ENCODE measurements around the gene BANF1. TPM values are rescaled to one million over a fixed set of nuclear protein-coding genes. Genes with fewer than 3 reads are reported as not detected.

Gene BANF1
- total and polyA plus RNA-seq, 9 of the 15 experiments (the other 6 are each of a cell fraction or from before 2014, with no cell fraction given): 108 to 651 (median 263) TPM

- peak; percentile 54 for TF ChIP-seq NEUROD1 (IDR thresholded peaks at IDR 0.05; ENCODE audit: borderline replicate concordance, low read depth, low read length, partially characterized antibody)
- TF ChIP-seq, protein P1, sequence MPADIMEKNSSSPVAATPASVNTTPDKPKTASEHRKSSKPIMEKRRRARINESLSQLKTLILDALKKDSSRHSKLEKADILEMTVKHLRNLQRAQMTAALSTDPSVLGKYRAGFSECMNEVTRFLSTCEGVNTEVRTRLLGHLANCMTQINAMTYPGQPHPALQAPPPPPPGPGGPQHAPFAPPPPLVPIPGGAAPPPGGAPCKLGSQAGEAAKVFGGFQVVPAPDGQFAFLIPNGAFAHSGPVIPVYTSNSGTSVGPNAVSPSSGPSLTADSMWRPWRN (IDR thresholded peaks at IDR 0.05; ENCODE audit: low read depth): no peak
- 0 out of 2 replicates have a peak, but pooled peaks have one; percentile 43 for TF ChIP-seq SMARCE1 (IDR thresholded peaks at IDR 0.05)
- no peak for TF ChIP-seq KHSRP (IDR thresholded peaks at IDR 0.05)
- peak in 1 of 3 experiments; percentile 10 for TF ChIP-seq YY1 (IDR thresholded peaks at IDR 0.05; ENCODE audit: borderline replicate concordance in 1 of 3, control insufficient read depth in 1 of 3, extremely low read depth in 1 of 3, insufficient read depth in 3 of 3, insufficient read length in 1 of 3, insufficient replicate concordance in 2 of 3, low read depth in 1 of 3, low read length in 2 of 3)
- TF ChIP-seq BCL6 (CRISPR knock-in tag; IDR thresholded peaks at IDR 0.05): no peak
- no peak for TF ChIP-seq MCM2 (IDR thresholded peaks at IDR 0.05; ENCODE audit: low read depth)
- 0 out of 2 replicates have a peak, but pooled peaks have one; percentile 27 for TF ChIP-seq MTA3 (IDR thresholded peaks at IDR 0.05; ENCODE audit: borderline replicate concordance)
- TF ChIP-seq NCOA6 (IDR thresholded peaks at IDR 0.05): no peak
- no peak for TF ChIP-seq PTTG1 (tag; IDR thresholded peaks at IDR 0.05; ENCODE audit: low read depth)
- TF ChIP-seq, protein P2, sequence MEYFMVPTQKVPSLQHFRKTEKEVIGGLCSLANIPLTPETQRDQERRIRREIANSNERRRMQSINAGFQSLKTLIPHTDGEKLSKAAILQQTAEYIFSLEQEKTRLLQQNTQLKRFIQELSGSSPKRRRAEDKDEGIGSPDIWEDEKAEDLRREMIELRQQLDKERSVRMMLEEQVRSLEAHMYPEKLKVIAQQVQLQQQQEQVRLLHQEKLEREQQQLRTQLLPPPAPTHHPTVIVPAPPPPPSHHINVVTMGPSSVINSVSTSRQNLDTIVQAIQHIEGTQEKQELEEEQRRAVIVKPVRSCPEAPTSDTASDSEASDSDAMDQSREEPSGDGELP (CRISPR knock-in tag; IDR thresholded peaks at IDR 0.05; ENCODE audit: borderline replicate concordance): peak; percentile 88
- TF ChIP-seq MAZ (CRISPR knock-in tag; conservative IDR thresholded peaks at IDR 0.05 in 1 of 2, IDR thresholded peaks at IDR 0.05 in 1 of 2): peak; percentile 69 to 77; a peak in 2 of 4 replicates
- peak; percentile 87 for TF ChIP-seq JUN (IDR thresholded peaks at IDR 0.05; ENCODE audit: borderline replicate concordance, low read depth, low read length)
- no peak for TF ChIP-seq JUN (CRISPR knock-in tag; IDR thresholded peaks at IDR 0.05; ENCODE audit: borderline replicate concordance)
- TF ChIP-seq CBFA2T3 (IDR thresholded peaks at IDR 0.05): 0 out of 2 replicates have a peak, but pooled peaks have one; percentile 11
- TF ChIP-seq, protein P3, sequence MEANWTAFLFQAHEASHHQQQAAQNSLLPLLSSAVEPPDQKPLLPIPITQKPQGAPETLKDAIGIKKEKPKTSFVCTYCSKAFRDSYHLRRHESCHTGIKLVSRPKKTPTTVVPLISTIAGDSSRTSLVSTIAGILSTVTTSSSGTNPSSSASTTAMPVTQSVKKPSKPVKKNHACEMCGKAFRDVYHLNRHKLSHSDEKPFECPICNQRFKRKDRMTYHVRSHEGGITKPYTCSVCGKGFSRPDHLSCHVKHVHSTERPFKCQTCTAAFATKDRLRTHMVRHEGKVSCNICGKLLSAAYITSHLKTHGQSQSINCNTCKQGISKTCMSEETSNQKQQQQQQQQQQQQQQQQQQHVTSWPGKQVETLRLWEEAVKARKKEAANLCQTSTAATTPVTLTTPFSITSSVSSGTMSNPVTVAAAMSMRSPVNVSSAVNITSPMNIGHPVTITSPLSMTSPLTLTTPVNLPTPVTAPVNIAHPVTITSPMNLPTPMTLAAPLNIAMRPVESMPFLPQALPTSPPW (CRISPR knock-in tag; IDR thresholded peaks at IDR 0.05): peak; percentile 89
- TF ChIP-seq, protein P4, sequence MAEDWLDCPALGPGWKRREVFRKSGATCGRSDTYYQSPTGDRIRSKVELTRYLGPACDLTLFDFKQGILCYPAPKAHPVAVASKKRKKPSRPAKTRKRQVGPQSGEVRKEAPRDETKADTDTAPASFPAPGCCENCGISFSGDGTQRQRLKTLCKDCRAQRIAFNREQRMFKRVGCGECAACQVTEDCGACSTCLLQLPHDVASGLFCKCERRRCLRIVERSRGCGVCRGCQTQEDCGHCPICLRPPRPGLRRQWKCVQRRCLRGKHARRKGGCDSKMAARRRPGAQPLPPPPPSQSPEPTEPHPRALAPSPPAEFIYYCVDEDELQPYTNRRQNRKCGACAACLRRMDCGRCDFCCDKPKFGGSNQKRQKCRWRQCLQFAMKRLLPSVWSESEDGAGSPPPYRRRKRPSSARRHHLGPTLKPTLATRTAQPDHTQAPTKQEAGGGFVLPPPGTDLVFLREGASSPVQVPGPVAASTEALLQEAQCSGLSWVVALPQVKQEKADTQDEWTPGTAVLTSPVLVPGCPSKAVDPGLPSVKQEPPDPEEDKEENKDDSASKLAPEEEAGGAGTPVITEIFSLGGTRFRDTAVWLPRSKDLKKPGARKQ (CRISPR knock-in tag; IDR thresholded peaks at IDR 0.05): no peak
- TF ChIP-seq ZNF140 (CRISPR knock-in tag; IDR thresholded peaks at IDR 0.05): no peak
- TF ChIP-seq DPF2 (IDR thresholded peaks at IDR 0.05): peak; percentile 59; the same call in 1 of the 2 replicates
- TF ChIP-seq SMARCA4 (IDR thresholded peaks at IDR 0.05): peak; percentile 59
- TF ChIP-seq FOS (IDR thresholded peaks at IDR 0.05; ENCODE audit: extremely low read depth, insufficient read length): peak; percentile 29
- no peak for TF ChIP-seq ZNF184 (CRISPR knock-in tag; IDR thresholded peaks at IDR 0.05)
- peak; percentile 94 for TF ChIP-seq EGR1 (conservative IDR thresholded peaks at IDR 0.05)
- no peak for TF ChIP-seq NFXL1 (CRISPR knock-in tag; IDR thresholded peaks at IDR 0.05)
Observed at GRCh38 chr11:66020618-66021357, 18.5 kb downstream of the BANF1 start (continued).
